Activated T-cell treated with anti-CD3 and anti-CD28 coated beads, Interleukin-2, amount 50 U/mL, for 4 hours (primary cell): ENCODE data around the gene RASGRF2. TPM values are rescaled to one million over a fixed set of nuclear protein-coding genes. Genes with fewer than 3 reads are reported as not detected.

ENCODE experiments used
- ATAC-seq, 2 donors: fragments of 200-7000 bp; cut with Tn5 transposase; one replicate each; pipeline ENCODE4 v1.10.0; 2021
- DNase-seq: peaks from one replicate; pipeline ENCODE4 v3.0.0-alpha.2; 2020
- H3K27me3 Mint-ChIP-seq: one replicate; pipeline ENCODE4 v1.8.0; 2021; ENCODE audit warnings: low read depth, mixed read lengths
- H3K36me3 Mint-ChIP-seq: one replicate; pipeline ENCODE4 v1.8.0; 2022; ENCODE audit warnings: mixed read lengths; ENCODE audit not compliant: insufficient read depth
- H3K4me1 Mint-ChIP-seq: one replicate; pipeline ENCODE4 v1.8.0; 2021; ENCODE audit warnings: low read depth, mixed read lengths
- H3K4me3 Mint-ChIP-seq: one replicate; pipeline ENCODE4 v1.8.0; 2021; ENCODE audit warnings: mild to moderate bottlenecking, moderate library complexity, mixed read lengths
- H3K9me3 Mint-ChIP-seq: one replicate; pipeline ENCODE4 v1.8.0; 2021; ENCODE audit warnings: mixed read lengths
- total RNA-seq, 3 donors: library from RNA; stranded (reverse); gene quantifications; one replicate each; pipeline ENCODE4 v1.2.1, GENCODE V29; 2021

RASGRF2 gene
- total RNA-seq, 3 donors from 2014 or later: 5.6 to 8.6 (median 7.5) TPM

- Mint-ChIP-seq H3K4me1 (peaks cover 67% of the 10 kb centered on the region), H3K4me3 (peak overlapping the region; percentile 95), H3K9me3 (no peaks in the 10 kb centered on the region), H3K27me3 (peaks cover 12% of the 10 kb centered on the region), H3K36me3 (peaks cover 2% of the 10 kb centered on the region)
- peak; percentile 70 to 72 for ATAC-seq
- peak; percentile 35 for DNase-seq
Observed at GRCh38 chr5:80961376-80962281, 1.5 kb downstream of the RASGRF2 start.

DNA sequence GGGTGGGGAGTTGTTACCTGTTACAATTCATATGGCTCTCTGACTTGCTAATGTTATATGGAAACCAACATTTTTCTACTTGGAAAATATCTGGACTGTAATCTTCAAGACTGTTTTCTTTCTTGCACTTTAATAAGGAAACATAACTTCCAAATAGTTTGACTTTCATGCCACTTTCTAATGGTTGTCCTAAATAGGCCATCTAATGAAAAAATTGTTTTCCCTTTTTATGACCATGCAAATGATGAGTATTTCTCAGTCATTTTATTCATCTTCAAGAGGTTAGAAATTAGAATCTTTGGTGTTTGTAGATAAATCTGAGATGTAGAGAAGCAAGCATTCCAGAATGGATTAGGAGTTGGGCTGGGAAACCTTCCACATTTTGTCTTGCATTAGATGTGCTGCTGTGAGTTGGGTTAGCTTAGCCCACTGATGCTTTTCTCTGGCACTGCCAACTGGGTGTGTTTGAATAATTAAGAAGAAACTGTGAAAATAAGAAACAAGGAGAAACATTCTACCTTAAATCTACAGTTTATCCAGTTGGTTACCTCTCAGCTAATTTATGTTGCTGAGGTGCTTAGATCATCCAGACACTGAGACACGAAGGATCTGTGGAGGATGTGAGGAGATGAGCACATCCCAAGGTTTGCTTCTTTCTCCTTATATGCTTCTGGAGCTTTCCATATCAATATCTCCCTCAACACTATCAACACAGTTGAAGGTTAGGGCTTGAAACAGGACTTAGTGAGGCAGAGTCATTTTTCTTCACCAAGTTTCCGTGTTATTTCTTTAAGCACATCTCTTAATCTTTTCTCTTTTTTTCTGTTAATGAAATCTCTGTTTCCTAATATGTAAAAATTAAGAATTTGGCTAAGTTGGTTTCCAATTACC is 2.7 kb downstream of the RASGRF2 start:
- Mint-ChIP-seq H3K36me3 (peaks cover 2% of the 10 kb centered on the region), H3K4me1 (peaks cover 74% of the 10 kb centered on the region), H3K27me3 (peaks cover 12% of the 10 kb centered on the region), H3K4me3 (peak overlapping the region; percentile 61), H3K9me3 (no peaks in the 10 kb centered on the region)
- no peak for ATAC-seq
- no peak for DNase-seq

DNA sequence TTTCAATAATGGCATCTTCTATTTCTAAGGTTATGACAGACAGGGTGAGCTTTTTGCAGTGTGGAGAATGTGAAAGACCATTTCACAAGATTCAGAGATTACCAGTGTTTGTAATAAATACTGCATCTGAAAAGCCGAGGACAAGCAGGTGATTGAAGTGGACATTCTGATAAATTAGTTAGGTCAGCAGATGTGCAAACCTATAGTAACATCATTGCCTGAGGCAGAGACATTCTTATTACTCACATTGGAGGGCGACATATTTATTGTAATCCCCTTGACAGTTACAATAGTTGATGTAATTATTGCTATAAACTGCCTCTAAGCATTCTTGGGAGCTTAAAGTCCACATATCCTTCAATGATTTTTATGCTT is 3.3 kb downstream of the RASGRF2 start:
- H3K27me3 Mint-ChIP-seq: peaks cover 12% of the 10 kb centered on the region
- peaks cover 72% of the 10 kb centered on the region for H3K4me1 Mint-ChIP-seq
- ATAC-seq: no peak
- peaks cover 2% of the 10 kb centered on the region for H3K36me3 Mint-ChIP-seq
- H3K9me3 Mint-ChIP-seq: no peaks in the 10 kb centered on the region
- H3K4me3 Mint-ChIP-seq: peak overlapping the region; percentile 14
- no peak for DNase-seq

DNA sequence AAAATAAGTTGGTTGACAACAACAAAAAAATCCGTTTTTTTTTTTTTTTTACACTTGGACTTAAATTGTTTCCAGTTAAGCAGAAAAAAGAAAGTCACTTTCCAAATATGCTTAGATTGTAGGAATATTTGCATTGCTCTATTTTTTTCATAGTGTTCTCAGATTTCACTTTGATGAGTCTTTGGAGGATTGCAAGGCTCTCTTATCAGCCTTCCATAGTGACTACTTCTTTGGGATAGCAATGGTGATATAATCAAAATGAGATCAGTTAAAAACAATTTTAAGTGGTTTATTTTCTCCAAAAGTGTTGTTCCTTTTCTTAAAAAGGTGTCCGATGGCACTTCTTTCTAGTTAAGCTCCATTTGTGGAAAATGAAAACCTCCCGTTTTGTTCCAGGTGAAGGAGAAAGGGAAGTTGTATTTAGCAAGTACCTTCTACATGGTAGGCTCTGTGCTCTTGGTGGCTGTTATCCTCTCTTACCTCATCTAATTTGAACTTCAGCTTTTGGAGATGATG is 3.9 kb downstream of the RASGRF2 start:
- Mint-ChIP-seq H3K4me3 (peak overlapping the region; percentile 45), H3K4me1 (peaks cover 67% of the 10 kb centered on the region), H3K27me3 (peaks cover 12% of the 10 kb centered on the region), H3K36me3 (peaks cover 2% of the 10 kb centered on the region), H3K9me3 (no peaks in the 10 kb centered on the region)
- DNase-seq (no peak), ATAC-seq (no peak)

GRCh38 chr5:80964491-80964890 is 4.3 kb downstream of the RASGRF2 start:
- H3K4me1 Mint-ChIP-seq: peaks cover 62% of the 10 kb centered on the region
- peaks cover 9% of the 10 kb centered on the region for H3K27me3 Mint-ChIP-seq
- H3K36me3 Mint-ChIP-seq: peaks cover 2% of the 10 kb centered on the region
- no peak for DNase-seq
- no peak for ATAC-seq
- H3K4me3 Mint-ChIP-seq: peak overlapping the region; percentile 45
- no peaks in the 10 kb centered on the region for H3K9me3 Mint-ChIP-seq

- H3K4me1 Mint-ChIP-seq: peaks cover 58% of the 10 kb centered on the region
- H3K9me3 Mint-ChIP-seq: no peaks in the 10 kb centered on the region
- H3K27me3 Mint-ChIP-seq: peaks cover 5% of the 10 kb centered on the region
- H3K36me3 Mint-ChIP-seq: peaks cover 2% of the 10 kb centered on the region
- peak overlapping the region; percentile 45 for H3K4me3 Mint-ChIP-seq
- DNase-seq (no peak), ATAC-seq (no peak)
Observed at GRCh38 chr5:80964919-80965318, 4.8 kb downstream of the RASGRF2 start.

DNA sequence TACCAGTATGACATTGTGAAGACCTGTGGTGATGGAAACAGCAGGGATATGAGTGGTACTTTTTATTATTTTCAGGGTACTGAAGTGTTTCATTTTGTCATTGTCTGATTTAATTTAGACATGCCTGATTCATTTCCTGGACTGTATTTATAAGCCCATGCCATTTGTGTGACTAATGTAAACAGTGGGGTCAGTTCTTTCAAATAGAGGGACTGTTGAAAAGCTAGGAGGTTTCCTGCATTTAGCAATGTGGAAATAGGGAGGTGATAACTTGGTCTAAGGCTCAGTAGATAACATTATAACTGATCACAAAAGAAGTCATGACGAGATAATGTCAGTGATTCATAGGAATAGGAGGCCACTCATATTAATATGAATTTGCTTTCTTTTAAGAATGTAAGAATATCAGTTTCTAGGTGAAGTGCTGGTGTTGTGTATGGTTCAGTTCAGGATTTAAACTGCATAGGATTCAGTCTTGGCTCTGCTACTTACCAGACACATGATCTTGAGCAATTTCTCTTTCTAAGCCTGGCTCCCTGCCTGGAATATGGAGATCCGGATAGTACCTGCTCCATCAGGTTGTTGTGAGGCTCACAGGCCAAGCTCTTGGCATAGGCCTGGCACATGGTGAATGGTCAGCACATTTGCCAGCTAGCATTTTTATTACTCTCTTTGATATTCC is 7.5 kb downstream of the RASGRF2 start:
- peak; percentile 34 to 50 for ATAC-seq
- Mint-ChIP-seq H3K9me3 (no peaks in the 10 kb centered on the region), H3K4me1 (peaks cover 64% of the 10 kb centered on the region), H3K36me3 (peaks cover 3% of the 10 kb centered on the region), H3K4me3 (no peak overlapping the region), H3K27me3 (no peaks in the 10 kb centered on the region)
- no peak for DNase-seq

DNA sequence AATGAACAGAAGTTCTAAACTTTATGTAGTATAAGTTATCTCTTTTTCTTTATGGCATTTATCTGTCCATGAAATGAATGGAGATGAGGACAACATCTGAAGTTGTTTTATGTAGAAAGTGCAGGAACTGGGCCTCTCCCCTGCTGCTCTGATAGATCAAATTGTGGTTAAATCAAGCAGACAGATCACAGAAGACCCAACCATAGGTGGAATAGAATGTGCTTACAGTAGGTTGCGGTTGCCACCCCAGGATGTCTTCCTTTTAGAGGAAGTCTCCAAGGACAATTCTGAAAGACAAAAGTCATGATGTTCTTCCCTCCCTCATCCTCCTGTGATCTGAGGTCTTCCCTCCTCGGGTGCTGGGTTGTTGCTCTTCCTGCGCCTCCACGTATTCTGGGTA is 12.9 kb downstream of the RASGRF2 start:
- no peak for DNase-seq
- Mint-ChIP-seq H3K27me3 (no peaks in the 10 kb centered on the region), H3K4me1 (peaks cover 58% of the 10 kb centered on the region), H3K9me3 (no peaks in the 10 kb centered on the region), H3K36me3 (peaks cover 3% of the 10 kb centered on the region), H3K4me3 (no peak overlapping the region)
- peak in 1 of 2 donors; percentile 46 for ATAC-seq

DNA sequence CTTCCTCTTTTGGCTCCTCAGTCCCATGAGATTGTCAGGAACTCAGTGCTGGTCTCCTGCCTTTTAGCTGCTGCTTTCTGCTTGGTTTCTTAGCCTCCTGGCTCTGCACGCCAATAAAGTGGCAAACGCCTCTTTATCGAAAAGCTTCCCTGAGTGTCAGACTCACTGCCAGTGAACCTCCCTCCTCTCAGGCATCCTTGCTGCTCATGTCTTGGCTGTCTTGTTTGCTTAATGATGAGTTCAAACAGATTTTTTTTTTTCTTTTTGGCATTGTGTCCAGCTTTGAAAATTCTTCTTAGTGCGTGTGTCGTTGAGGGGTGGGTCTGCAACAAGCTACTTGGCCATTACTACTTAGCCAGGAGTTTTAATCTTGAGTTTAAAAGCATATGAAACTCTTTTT is 14.9 kb downstream of the RASGRF2 start:
- Mint-ChIP-seq H3K36me3 (peaks cover 3% of the 10 kb centered on the region), H3K4me1 (peaks cover 66% of the 10 kb centered on the region), H3K9me3 (no peaks in the 10 kb centered on the region), H3K4me3 (no peak overlapping the region), H3K27me3 (no peaks in the 10 kb centered on the region)
- ATAC-seq: no peak
- no peak for DNase-seq

DNA sequence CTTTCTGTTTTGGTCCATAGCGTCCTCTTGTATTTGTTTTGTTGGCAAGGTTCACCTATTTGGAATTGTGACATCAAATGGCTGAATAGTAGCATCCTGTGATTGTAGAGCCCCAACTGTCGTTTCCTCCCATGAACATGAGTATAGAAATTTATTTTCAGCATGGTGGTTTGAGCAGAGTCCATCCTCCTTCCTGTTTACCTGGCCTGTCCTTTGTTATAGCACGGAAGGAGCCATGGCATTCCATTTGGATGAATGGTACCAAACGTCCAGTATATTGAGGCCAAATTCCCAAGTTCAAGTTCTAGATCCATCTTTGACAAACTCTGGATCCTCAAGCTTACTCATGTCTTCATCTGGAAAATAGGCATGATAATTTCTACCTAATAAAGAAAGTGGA is 16.8 kb downstream of the RASGRF2 start:
- no peaks in the 10 kb centered on the region for H3K27me3 Mint-ChIP-seq
- no peaks in the 10 kb centered on the region for H3K36me3 Mint-ChIP-seq
- no peak for ATAC-seq
- no peak overlapping the region for H3K4me3 Mint-ChIP-seq
- no peak for DNase-seq
- H3K9me3 Mint-ChIP-seq: no peaks in the 10 kb centered on the region
- peaks cover 69% of the 10 kb centered on the region for H3K4me1 Mint-ChIP-seq

GRCh38 chr5:80977764-80978163 is 17.6 kb downstream of the RASGRF2 start:
- Mint-ChIP-seq H3K36me3 (peaks cover 3% of the 10 kb centered on the region), H3K9me3 (no peaks in the 10 kb centered on the region)
- ATAC-seq: no peak

DNA sequence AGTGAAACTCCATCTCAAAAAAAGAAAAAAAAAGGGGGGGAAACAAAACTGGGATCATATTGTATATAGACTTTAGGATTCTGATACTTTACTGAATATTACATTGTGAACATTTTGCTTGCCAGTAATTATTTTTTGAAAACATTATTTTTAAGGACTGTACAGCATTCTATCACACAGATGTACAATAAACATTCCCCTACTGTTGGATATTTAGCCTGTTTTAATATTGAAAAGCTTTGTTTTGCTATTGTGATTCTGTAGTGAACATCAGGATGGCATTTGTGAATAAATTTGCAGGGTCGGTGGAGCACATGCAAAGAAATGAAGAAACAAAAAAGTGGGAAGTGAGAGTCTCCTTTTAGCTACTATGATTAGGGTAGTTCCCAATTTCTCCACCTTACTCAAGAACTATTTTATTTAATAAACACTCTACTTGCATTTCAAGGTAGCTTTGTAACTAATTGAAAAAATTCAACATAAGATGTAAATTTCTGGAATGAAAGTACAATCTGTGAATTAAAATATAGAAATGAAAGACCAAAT is 18.7 kb downstream of the RASGRF2 start:
- Mint-ChIP-seq H3K36me3 (peaks cover 6% of the 10 kb centered on the region), H3K4me1 (peaks cover 61% of the 10 kb centered on the region), H3K27me3 (no peaks in the 10 kb centered on the region), H3K4me3 (no peak overlapping the region), H3K9me3 (no peaks in the 10 kb centered on the region)
- DNase-seq (no peak), ATAC-seq (no peak)

More at GRCh38 chr5:80977764-80978163, 17.6 kb downstream of the RASGRF2 start:
- H3K4me1 Mint-ChIP-seq: peaks cover 67% of the 10 kb centered on the region
- no peaks in the 10 kb centered on the region for H3K27me3 Mint-ChIP-seq
- no peak overlapping the region for H3K4me3 Mint-ChIP-seq
- no peak for DNase-seq

- H3K27me3 Mint-ChIP-seq: no peaks in the 10 kb centered on the region
- peaks cover 8% of the 10 kb centered on the region for H3K36me3 Mint-ChIP-seq
- ATAC-seq (no peak), DNase-seq (no peak)
- H3K4me1 Mint-ChIP-seq: peaks cover 64% of the 10 kb centered on the region
- no peak overlapping the region for H3K4me3 Mint-ChIP-seq
- H3K9me3 Mint-ChIP-seq: no peaks in the 10 kb centered on the region
Observed at GRCh38 chr5:80982093-80982492, 21.9 kb downstream of the RASGRF2 start.
